NB4 (cell line): ENCODE results near the gene CRB1.

Experiments
- DNase-seq: peaks from one replicate; pipeline ENCODE4 v3.0.0; 2010; ENCODE audit warnings: low read depth
- H3K4me3 ChIP-seq: one replicate; pipeline ENCODE4 v1.5.1; 2011; ENCODE audit warnings: mild to moderate bottlenecking, low read depth, low read length, moderate library complexity
- MYC ChIP-seq: IDR thresholded peaks from 2 replicates; pipeline ENCODE4 v1.6.1; 2011; ENCODE audit warnings: low read depth, low read length
- POLR2A ChIP-seq: IDR thresholded peaks from 2 replicates; pipeline ENCODE4 v1.6.1; 2011; ENCODE audit warnings: mild to moderate bottlenecking; ENCODE audit not compliant: insufficient read length; ENCODE audit errors: extremely low read depth
- TF ChIP-seq, protein P1 (sequence below): IDR thresholded peaks from one replicate; pipeline ENCODE4 v1.5.1; 2012; ENCODE audit warnings: low read depth, low read length
- TF ChIP-seq, protein P2 (sequence below): IDR thresholded peaks from 2 replicates; pipeline ENCODE4 v1.6.1; 2011; ENCODE audit warnings: low read depth, low read length

CRB1 gene

DNA sequence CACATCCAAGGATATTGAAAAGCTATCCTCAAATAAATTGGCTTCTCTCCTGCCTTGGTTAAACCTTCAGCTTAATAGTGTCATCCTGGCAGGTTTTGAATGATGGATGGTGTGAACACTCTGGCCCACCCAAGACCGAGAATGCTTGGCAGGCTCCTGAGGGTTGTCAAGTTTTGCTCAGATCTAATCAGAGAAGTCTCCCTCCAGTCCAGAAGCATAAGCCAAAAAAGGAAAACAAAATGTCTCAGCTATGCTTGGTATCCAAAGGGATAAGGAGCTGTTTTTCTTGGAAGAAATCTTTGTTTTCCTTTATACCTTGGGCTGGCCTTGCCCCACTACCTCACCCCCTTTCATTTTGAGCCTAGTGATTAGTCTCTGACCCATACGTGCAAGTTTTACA is 172.7 kb downstream of the CRB1 start:
- no peak overlapping the region for H3K4me3 ChIP-seq
- TF ChIP-seq, protein P1, sequence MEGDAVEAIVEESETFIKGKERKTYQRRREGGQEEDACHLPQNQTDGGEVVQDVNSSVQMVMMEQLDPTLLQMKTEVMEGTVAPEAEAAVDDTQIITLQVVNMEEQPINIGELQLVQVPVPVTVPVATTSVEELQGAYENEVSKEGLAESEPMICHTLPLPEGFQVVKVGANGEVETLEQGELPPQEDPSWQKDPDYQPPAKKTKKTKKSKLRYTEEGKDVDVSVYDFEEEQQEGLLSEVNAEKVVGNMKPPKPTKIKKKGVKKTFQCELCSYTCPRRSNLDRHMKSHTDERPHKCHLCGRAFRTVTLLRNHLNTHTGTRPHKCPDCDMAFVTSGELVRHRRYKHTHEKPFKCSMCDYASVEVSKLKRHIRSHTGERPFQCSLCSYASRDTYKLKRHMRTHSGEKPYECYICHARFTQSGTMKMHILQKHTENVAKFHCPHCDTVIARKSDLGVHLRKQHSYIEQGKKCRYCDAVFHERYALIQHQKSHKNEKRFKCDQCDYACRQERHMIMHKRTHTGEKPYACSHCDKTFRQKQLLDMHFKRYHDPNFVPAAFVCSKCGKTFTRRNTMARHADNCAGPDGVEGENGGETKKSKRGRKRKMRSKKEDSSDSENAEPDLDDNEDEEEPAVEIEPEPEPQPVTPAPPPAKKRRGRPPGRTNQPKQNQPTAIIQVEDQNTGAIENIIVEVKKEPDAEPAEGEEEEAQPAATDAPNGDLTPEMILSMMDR: no peak
- TF ChIP-seq POLR2A (no peak), MYC (no peak)
- TF ChIP-seq, protein P2, sequence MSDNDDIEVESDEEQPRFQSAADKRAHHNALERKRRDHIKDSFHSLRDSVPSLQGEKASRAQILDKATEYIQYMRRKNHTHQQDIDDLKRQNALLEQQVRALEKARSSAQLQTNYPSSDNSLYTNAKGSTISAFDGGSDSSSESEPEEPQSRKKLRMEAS: no peak
- no peak for DNase-seq

DNA sequence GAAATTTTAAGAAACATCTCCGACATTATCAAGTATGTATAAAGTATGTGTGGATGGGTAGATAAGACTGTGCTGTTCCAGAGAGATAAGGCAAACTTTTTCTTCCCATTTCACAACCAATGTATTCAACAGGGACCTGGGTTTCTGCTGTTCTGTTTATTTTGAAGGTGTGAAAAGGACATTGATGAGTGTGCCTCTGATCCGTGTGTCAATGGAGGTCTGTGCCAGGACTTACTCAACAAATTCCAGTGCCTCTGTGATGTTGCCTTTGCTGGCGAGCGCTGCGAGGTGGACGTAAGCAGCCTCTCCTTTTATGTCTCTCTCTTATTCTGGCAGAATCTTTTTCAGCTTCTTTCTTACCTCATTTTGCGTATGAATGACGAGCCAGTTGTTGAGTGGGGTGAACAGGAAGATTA is 174.0 kb downstream of the CRB1 start:
- TF ChIP-seq, protein P2: no peak
- TF ChIP-seq POLR2A (no peak), MYC (no peak)
- TF ChIP-seq, protein P1: no peak
- no peak overlapping the region for H3K4me3 ChIP-seq
- no peak for DNase-seq

DNA sequence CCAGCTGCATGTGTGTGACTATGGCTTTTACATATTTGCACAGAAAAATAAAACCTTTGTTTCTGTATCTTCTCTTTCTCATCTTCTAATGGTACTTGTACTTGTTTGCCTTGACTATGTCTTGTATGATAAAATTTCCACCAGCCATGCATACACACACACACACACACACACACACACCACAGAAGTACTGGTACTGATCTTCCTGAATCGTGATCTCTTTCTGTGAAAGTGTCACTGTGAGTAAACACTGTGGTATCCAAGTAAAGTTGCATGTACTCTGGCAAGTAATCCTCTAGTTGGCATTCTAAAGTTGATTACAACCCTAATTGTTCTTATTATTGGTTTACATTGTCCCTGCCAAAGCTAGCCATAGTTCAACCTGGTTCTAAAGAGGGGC is 176.7 kb downstream of the CRB1 start:
- TF ChIP-seq, protein P2: no peak
- TF ChIP-seq POLR2A: no peak
- TF ChIP-seq MYC: no peak
- no peak for DNase-seq
- H3K4me3 ChIP-seq: no peak overlapping the region

DNA sequence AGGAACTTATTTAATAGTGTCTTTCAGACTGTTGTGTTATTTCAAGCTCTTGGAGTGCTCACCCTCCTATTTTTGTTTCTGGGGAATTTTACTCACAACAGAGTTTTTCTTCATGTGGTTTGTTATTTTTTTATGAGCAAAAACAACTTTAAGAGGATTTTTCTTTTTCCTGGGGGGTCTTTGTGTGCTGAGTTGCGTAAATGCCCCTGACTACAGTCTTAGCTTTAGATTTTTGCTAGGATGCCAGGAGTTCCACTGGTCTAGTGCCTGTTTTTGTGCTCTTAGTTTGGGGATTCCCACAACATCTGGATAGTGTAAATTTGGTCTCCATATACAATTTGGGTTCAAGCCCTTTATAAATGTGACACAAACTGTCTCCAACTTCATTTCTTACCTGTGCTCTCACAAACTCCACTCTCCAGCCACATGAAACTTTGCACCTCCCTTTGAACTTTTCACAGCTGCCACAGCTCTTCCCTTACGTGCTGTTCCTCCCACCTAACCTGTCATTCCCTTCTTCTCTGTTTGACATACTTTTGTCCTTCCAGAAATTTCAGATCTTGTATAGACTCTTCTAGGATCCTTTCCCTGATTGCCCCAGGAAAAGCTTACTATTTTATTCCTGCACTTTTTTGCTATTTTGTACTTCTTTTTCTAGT is 180.2 kb downstream of the CRB1 start:
- TF ChIP-seq, protein P2: no peak
- TF ChIP-seq POLR2A (no peak), MYC (no peak)
- TF ChIP-seq, protein P1: no peak
- H3K4me3 ChIP-seq: no peak overlapping the region
- no peak for DNase-seq

DNA sequence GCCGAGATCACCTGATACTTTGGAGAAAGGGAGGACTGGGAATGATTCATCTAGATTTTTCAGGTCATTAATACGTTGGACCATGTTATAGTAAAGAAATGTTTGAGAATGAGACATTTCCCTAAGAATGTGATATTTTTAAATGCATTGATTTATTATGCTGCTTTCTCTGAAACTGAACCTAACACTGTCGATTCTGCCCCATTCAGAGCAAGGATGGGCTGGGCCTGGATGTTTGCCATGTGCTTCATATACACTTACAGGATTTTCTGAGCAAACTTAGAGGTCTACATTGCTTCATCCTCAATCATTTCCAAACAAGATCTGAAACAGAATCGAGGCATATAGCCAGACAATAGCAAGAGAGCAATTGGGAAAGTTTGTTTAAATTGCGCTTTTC is 183.3 kb downstream of the CRB1 start:
- TF ChIP-seq, protein P2: no peak
- TF ChIP-seq, protein P1: no peak
- TF ChIP-seq POLR2A (no peak), MYC (no peak)
- no peak overlapping the region for H3K4me3 ChIP-seq
- no peak for DNase-seq

DNA sequence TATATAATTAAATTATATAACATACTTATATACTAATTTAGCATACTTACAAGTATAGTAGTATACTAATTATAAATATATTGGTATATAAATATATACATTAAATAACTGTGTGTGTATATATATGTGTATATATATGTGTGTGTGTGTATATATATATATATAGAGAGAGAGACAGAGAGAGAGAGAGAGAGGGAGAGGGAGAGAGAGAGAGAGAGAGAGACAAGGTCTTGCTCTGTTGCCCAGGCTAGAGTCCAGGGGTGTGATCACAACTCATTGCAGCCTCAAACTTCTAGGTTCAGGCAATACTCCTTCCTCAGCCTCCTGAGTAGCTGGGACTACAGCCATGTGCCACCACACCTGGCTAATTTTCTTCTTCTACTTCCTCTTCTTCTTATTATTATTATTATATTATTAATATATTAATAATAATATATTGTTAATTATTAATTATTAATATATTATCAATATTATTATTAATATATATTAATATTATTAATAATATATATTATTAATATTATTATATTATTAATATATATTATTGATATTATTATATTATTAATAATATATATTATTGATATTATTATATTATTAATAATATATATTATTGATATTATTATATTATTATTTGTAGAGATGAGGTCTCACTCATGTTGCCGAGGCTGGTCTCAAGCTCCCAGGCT is 185.5 kb downstream of the CRB1 start:
- TF ChIP-seq MYC: no peak
- TF ChIP-seq, protein P1: no peak
- TF ChIP-seq, protein P2: no peak
- TF ChIP-seq POLR2A: no peak
- H3K4me3 ChIP-seq: no peak overlapping the region
- DNase-seq: no peak
